Left lung (tissue), 10 donors: Measurements from ENCODE around the gene ZC3HAV1L. TPM values are rescaled to one million over a fixed set of nuclear protein-coding genes. Genes with fewer than 3 reads are reported as not detected.
"Not testable (repeated sequence)": the region's sequence is repeated elsewhere in the genome, so short reads cannot be mapped to it uniquely, and the experiment has no call there.

ENCODE experiments used
- ATAC-seq: fragments of 200-7000 bp; cut with Tn5 transposase; one replicate; pipeline ENCODE4 v1.9.1; 2020; ENCODE audit warnings: moderate library complexity
- DNase-seq, 4 donors: peaks; one replicate each; pipeline ENCODE4 v3.0.0-alpha.2; 2013 to 2020
- H3K27ac ChIP-seq, 2 donors: fragments of 200-600 bp; sonication (generic) in 1 of 2; one replicate each; pipeline versions ENCODE4 v1.5.0 to v1.8.0; 2020 to 2021
- H3K27me3 ChIP-seq, 2 donors: fragments of 200-600 bp; sonication (generic) in 1 of 2; one replicate each; pipeline versions ENCODE4 v1.5.0 to v1.8.0; 2020 to 2021
- H3K36me3 ChIP-seq, 2 donors: fragments of 200-600 bp; sonication (generic) in 1 of 2; one replicate each; pipeline versions ENCODE4 v1.5.0 to v1.8.0; 2020 to 2021
- H3K4me1 ChIP-seq, 2 donors: fragments of 200-600 bp; one replicate each; pipeline ENCODE4 v1.8.0; 2021
- H3K4me3 ChIP-seq, 2 donors: fragments of 200-600 bp; sonication (generic) in 1 of 2; one replicate each; pipeline versions ENCODE4 v1.5.0 to v1.8.0; 2020 to 2021; ENCODE audit warnings: mild to moderate bottlenecking in 1 of 2
- H3K9me3 ChIP-seq, 2 donors: fragments of 200-600 bp; sonication (generic) in 1 of 2; one replicate each; pipeline versions ENCODE4 v1.5.0 to v1.8.0; 2020 to 2021
- CTCF ChIP-seq, 2 donors: fragments of 200-600 bp; sonication (generic) in 1 of 2; IDR thresholded peaks; one replicate each; pipeline versions ENCODE4 v1.5.0 to v1.8.0; 2021; ENCODE audit warnings: antibody characterized with exemption in 2 of 2
- intact Hi-C, 2 donors: fragments of 100-400 bp; cut with DNase I; formaldehyde crosslinking; loops; one replicate each; pipeline versions ENCODE4 v1.11.2 to v1.14.2; 2022
- polyA plus RNA-seq, 6 donors: library from polyadenylated mRNA; unstranded; fragments of 120-200 nt; gene quantifications; one replicate each; pipeline ENCODE4 v1.2.1, GENCODE V29; 2013; ENCODE audit not compliant: insufficient read length in 6 of 6
- total RNA-seq, 2 donors: library from RNA; stranded (reverse); fragmentation: NEBNext Ultra II Directional; extraction: Animal tissue kit (Norgen Biotek cat#: 25700); gene quantifications; one replicate each; pipeline ENCODE4 v1.2.1, GENCODE V29; 2021
- donor health status: DM: no; HTN: yes; CAD: no.
- donor health status: DM: no; HTN: no; CAD: no.

Gene ZC3HAV1L
- total and polyA plus RNA-seq, 8 donors = 8.4 to 27.9 (median 23.9) TPM

GRCh38 chr7:139033346-139034114, 2.3 kb downstream of the ZC3HAV1L start:
- no peak for DNase-seq
- Histone ChIP-seq H3K9me3 (no peaks in the 10 kb centered on the region), H3K4me1 (peaks cover 4 to 23% of the 10 kb centered on the region in 2 donors), H3K4me3 (no peak overlapping the region), H3K36me3 (peaks cover 0 to 4% of the 10 kb centered on the region in 2 donors), H3K27ac (no peak overlapping the region), H3K27me3 (peaks cover 0 to 17% of the 10 kb centered on the region in 2 donors)
- no peak for TF ChIP-seq CTCF (IDR thresholded peaks at IDR 0.05)
- intact Hi-C loops = no loop called here
- ATAC-seq = no peak

- intact Hi-C loops = no loop called here
- DNase-seq (no peak), ATAC-seq (no peak)
- H3K27me3 ChIP-seq = peaks cover 0 to 17% of the 10 kb centered on the region in 2 donors
- no peak for TF ChIP-seq CTCF (IDR thresholded peaks at IDR 0.05)
- no peak overlapping the region for H3K4me3 ChIP-seq
- H3K4me1 ChIP-seq = peaks cover 4 to 23% of the 10 kb centered on the region in 2 donors
- H3K36me3 ChIP-seq = peaks cover 0 to 11% of the 10 kb centered on the region in 2 donors
- H3K9me3 ChIP-seq = no peaks in the 10 kb centered on the region
- no peak overlapping the region for H3K27ac ChIP-seq
These were observed 3.4 kb downstream of the ZC3HAV1L start for GRCh38 chr7:139032473-139032872.

GRCh38 chr7:139029353-139029752, 6.5 kb downstream of the ZC3HAV1L start:
- TF ChIP-seq CTCF (IDR thresholded peaks at IDR 0.05) = no peak
- Histone ChIP-seq H3K4me3 (no peak overlapping the region), H3K27me3 (no peaks in the 10 kb centered on the region), H3K27ac (no peak overlapping the region), H3K9me3 (no peaks in the 10 kb centered on the region), H3K4me1 (peaks cover 0 to under 1% of the 10 kb centered on the region in 2 donors), H3K36me3 (peaks cover 0 to 18% of the 10 kb centered on the region in 2 donors)
- no peak for DNase-seq
- ATAC-seq = no peak
- intact Hi-C loops = no loop called here

GRCh38 chr7:139026551-139026950, 9.3 kb downstream of the ZC3HAV1L start:
- Histone ChIP-seq H3K9me3 (no peaks in the 10 kb centered on the region), H3K27me3 (no peaks in the 10 kb centered on the region), H3K36me3 (peaks cover 0 to 29% of the 10 kb centered on the region in 2 donors), H3K4me1 (no peaks in the 10 kb centered on the region), H3K27ac (no peak overlapping the region), H3K4me3 (no peak overlapping the region)
- ATAC-seq (no peak), DNase-seq (no peak)
- intact Hi-C loops = no loop called here
- TF ChIP-seq CTCF (IDR thresholded peaks at IDR 0.05) = no peak

GRCh38 chr7:139025861-139026260, 10.0 kb downstream of the ZC3HAV1L start:
- H3K27ac ChIP-seq, DNase-seq, H3K9me3 ChIP-seq, ATAC-seq, intact Hi-C loops, H3K4me3 ChIP-seq, H3K4me1 ChIP-seq, H3K27me3 ChIP-seq: not testable (repeated sequence)
- peaks cover 0 to 29% of the 10 kb centered on the region in 2 donors for H3K36me3 ChIP-seq
